ENCODE measurements around the gene EEIG1. TPM values are rescaled to one million over a fixed set of nuclear protein-coding genes. Genes with fewer than 3 reads are reported as not detected.

Gene EEIG1
- total and polyA plus RNA-seq, 10 of the 15 experiments (the other 5 are each of a cell fraction or from before 2014, with no cell fraction given): 1.2 to 75.9 (median 9.0) TPM

DNA sequence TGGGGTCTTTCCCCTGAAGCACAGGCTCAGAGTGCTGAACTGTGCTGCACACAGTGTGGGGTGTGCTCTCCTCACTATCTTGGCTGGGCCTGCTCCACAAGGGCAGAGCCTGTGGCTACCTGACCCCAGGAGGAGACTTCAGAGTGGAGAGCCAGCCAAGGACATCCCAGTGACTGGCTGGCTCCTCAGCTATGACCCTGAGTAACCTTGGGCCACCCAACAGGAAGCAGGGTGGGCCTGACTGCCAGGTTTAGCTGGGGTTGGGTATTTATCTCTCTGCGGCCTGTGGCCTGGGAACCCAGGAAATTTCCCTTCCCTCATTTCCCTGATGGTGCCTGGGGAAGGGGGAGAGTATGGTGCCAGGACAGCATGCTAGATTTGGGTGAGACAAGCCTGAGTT lies 2.1 kb upstream of the EEIG1 start (continued):
- TF ChIP-seq RUNX3 (IDR thresholded peaks at IDR 0.05; ENCODE audit: low read length): no peak
- TF ChIP-seq IKZF2 (IDR thresholded peaks at IDR 0.05): no peak
- TF ChIP-seq NR2F1 (conservative IDR thresholded peaks at IDR 0.05): no peak
- TF ChIP-seq, protein P1, sequence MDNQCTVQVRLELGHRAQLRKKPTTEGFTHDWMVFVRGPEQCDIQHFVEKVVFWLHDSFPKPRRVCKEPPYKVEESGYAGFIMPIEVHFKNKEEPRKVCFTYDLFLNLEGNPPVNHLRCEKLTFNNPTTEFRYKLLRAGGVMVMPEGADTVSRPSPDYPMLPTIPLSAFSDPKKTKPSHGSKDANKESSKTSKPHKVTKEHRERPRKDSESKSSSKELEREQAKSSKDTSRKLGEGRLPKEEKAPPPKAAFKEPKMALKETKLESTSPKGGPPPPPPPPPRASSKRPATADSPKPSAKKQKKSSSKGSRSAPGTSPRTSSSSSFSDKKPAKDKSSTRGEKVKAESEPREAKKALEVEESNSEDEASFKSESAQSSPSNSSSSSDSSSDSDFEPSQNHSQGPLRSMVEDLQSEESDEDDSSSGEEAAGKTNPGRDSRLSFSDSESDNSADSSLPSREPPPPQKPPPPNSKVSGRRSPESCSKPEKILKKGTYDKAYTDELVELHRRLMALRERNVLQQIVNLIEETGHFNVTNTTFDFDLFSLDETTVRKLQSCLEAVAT (IDR thresholded peaks at IDR 0.05): no peak
- no peak for TF ChIP-seq SREBF1 (IDR thresholded peaks at IDR 0.05; ENCODE audit: low read length)
- TF ChIP-seq CEBPB (IDR thresholded peaks at IDR 0.05; ENCODE audit: borderline replicate concordance in 1 of 2, low read depth in 2 of 2, low read length in 2 of 2): no peak
- no peak for TF ChIP-seq CHD1 (IDR thresholded peaks at IDR 0.05; ENCODE audit: low read depth, low read length)
- TF ChIP-seq, protein P2, sequence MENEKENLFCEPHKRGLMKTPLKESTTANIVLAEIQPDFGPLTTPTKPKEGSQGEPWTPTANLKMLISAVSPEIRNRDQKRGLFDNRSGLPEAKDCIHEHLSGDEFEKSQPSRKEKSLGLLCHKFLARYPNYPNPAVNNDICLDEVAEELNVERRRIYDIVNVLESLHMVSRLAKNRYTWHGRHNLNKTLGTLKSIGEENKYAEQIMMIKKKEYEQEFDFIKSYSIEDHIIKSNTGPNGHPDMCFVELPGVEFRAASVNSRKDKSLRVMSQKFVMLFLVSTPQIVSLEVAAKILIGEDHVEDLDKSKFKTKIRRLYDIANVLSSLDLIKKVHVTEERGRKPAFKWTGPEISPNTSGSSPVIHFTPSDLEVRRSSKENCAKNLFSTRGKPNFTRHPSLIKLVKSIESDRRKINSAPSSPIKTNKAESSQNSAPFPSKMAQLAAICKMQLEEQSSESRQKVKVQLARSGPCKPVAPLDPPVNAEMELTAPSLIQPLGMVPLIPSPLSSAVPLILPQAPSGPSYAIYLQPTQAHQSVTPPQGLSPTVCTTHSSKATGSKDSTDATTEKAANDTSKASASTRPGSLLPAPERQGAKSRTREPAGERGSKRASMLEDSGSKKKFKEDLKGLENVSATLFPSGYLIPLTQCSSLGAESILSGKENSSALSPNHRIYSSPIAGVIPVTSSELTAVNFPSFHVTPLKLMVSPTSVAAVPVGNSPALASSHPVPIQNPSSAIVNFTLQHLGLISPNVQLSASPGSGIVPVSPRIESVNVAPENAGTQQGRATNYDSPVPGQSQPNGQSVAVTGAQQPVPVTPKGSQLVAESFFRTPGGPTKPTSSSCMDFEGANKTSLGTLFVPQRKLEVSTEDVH (IDR thresholded peaks at IDR 0.05; ENCODE audit: low read depth, partially characterized antibody): no peak
- TF ChIP-seq ZBED1 (IDR thresholded peaks at IDR 0.05; ENCODE audit: borderline replicate concordance): no peak
